ENCODE results near the gene KCMF1.

DNA sequence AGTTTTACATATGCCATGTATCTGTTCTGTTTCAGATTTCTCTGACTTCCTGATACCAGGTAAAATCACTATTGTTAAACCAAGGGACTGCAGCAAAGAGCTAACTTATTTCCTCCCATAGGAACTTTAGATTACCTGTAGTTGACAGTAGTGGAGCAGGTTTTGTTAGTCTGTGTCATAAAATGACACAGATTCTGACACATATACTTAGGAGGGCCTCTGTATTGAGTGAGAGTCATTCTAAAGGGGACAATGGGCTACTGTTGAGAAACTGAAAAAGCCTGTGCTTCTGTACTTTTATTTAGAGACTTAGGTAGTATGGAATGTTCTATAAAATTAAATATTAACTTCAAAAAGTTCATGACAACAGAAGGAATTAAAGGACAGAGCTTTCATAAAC is 48.2 kb downstream of the KCMF1 start:
- TF ChIP-seq RFX5 (IDR thresholded peaks at IDR 0.05) (no peak), POLR2A (IDR thresholded peaks at IDR 0.05; ENCODE audit: low read length) (no peak), TFCP2L1 (CRISPR knock-in tag; IDR thresholded peaks at IDR 0.05) (no peak), MAX (IDR thresholded peaks at IDR 0.05) (no peak)
